SK-N-MC (cell line): ENCODE measurements around the gene FAM20C.

Experiments
- EZH2 ChIP-seq: fragments of 200-600 bp; sonication (generic); IDR thresholded peaks from one replicate; pipeline ENCODE4 v1.6.1; 2017; ENCODE audit warnings: antibody characterized with exemption
- FOXP2 ChIP-seq: optimal IDR thresholded peaks from 2 replicates; pipeline ENCODE3; 2011; ENCODE audit warnings: mild to moderate bottlenecking, moderate library complexity; ENCODE audit not compliant: insufficient read depth; ENCODE audit errors: extremely low read length, control extremely low read depth
- POLR2AphosphoS5 ChIP-seq: IDR thresholded peaks from 2 replicates; pipeline ENCODE4 v1.6.1; 2012; ENCODE audit warnings: mild to moderate bottlenecking, low read depth, low read length, borderline replicate concordance

DNA sequence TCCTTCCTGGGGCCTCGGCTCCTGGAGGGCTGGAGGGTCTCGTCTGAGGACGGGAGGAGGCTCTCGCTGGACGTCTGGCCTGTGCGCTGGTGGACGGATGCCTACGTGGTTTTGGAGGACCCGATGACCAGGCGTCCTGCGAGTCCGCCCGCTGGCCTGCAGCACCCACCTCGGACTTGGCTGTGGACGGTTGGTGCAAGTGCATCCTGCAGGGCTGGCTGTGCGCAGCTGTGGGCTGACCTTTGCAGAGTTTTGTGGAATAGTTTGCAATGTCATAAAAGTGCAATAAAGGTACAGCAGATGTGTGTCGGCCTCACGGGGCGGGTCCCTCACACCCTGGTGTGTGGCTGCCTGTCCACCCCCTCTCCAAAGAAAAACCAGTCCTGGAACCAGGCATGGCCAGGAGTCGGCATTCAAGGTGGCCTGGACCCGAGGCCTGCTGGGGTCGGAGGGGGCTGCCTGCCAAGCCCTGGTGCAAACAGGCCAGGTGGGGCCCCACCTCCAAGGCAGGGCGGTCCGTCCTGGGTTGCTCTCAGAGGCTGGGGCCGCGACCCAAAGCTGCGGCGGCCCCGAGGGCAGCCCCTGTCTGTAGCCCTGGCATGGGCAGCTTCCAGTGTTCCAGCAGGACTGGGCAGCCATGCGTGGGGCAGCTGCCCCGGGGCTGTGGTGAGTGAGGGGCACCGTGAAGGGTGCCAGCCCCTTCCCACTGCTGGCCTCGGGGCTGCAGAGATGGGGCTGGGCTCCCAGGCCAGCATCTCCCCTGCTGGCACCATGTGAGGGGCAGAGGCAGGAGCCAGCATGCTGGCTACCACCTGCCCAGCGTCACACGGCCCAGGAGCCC lies 68.3 kb downstream of the FAM20C start:
- TF ChIP-seq EZH2: no peak
- TF ChIP-seq POLR2AphosphoS5: no peak
- no peak for TF ChIP-seq FOXP2
